ENCODE results near the gene PLD1.

Gene PLD1

GRCh38 chr3:171824116-171824515 is 13.8 kb upstream of the PLD1 start (continued):
- TF ChIP-seq, protein P1, sequence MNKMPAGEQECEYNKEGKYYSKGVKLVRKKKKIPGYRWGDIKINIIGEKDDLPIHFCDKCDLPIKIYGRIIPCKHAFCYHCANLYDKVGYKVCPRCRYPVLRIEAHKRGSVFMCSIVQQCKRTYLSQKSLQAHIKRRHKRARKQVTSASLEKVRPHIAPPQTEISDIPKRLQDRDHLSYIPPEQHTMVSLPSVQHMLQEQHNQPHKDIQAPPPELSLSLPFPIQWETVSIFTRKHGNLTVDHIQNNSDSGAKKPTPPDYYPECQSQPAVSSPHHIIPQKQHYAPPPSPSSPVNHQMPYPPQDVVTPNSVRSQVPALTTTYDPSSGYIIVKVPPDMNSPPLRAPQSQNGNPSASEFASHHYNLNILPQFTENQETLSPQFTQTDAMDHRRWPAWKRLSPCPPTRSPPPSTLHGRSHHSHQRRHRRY (tag by site-specific recombination; IDR thresholded peaks at IDR 0.05): no peak

DNA sequence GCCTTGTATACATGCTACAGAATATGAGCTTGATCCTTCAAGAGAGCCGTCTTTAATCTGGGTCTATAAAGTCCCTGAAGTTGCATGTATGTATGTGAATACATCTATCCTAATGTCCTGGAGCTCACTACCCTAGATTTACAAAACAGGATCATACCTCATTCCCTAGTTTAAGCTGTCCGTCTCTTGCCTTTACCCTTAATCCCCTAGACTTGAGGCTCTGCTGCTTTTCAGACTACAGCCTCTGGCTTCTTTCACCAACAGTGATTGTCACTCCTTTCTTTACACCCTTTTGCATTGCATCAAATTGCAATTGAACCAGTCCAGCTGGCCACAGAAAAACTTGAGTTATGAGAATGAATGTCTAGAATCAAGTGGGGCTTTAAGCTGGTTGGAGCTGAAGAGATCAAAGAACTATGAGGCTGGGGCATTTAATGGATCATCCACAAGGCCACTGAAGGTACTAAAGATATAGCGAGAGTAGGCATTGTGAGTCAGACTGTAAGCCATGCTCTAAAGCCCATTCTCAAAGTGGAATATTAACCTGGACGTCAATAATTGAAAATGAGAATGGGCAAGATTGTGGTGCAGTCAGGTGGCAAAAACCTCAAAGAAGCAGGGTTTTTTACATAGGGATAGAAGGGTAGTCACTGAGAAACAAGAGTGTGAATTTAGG is 12.3 kb upstream of the PLD1 start:
- POLR2A ChIA-PET: interaction anchor here (0.6 to 1.1 kb wide), 2 partner anchors 12 to 18 kb away, joined by 3 to 4 read pairs; partner anchors contain the start of gene PLD1
- TF ChIP-seq ZNF76 (tag by site-specific recombination; IDR thresholded peaks at IDR 0.05; ENCODE audit: borderline replicate concordance, low read depth): no peak
- TF ChIP-seq, protein P2, sequence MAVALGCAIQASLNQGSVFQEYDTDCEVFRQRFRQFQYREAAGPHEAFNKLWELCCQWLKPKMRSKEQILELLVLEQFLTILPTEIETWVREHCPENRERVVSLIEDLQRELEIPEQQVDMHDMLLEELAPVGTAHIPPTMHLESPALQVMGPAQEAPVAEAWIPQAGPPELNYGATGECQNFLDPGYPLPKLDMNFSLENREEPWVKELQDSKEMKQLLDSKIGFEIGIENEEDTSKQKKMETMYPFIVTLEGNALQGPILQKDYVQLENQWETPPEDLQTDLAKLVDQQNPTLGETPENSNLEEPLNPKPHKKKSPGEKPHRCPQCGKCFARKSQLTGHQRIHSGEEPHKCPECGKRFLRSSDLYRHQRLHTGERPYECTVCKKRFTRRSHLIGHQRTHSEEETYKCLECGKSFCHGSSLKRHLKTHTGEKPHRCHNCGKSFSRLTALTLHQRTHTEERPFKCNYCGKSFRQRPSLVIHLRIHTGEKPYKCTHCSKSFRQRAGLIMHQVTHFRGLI (tag by site-specific recombination; IDR thresholded peaks at IDR 0.05): no peak
- no peak for TF ChIP-seq HOXC10 (CRISPR knock-in tag; IDR thresholded peaks at IDR 0.05)
- peaks cover 6% of the 10 kb centered on the region for H3K4me1 ChIP-seq (ENCODE audit: control insufficient read depth, insufficient read depth, low read length)
- H3K27ac ChIP-seq (ENCODE audit: extremely low read depth, low read depth, low read length): no peak overlapping the region
- CTCF ChIA-PET: interaction anchor here (0.6 to 1.0 kb wide), 2 partner anchors 7 to 54 kb away, joined by 3 to 4 read pairs; no protein-coding TSS in a partner anchor
- no peak overlapping the region for H3K4me3 ChIP-seq (ENCODE audit: low read depth, low read length)
- no peaks in the 10 kb centered on the region for H3K9me3 ChIP-seq (ENCODE audit: control insufficient read depth, insufficient read depth, low read depth, low read length)
- no peaks in the 10 kb centered on the region for H3K36me3 ChIP-seq (ENCODE audit: control insufficient read depth in 2 of 2, insufficient read depth in 1 of 2, low read length in 2 of 2)

DNA sequence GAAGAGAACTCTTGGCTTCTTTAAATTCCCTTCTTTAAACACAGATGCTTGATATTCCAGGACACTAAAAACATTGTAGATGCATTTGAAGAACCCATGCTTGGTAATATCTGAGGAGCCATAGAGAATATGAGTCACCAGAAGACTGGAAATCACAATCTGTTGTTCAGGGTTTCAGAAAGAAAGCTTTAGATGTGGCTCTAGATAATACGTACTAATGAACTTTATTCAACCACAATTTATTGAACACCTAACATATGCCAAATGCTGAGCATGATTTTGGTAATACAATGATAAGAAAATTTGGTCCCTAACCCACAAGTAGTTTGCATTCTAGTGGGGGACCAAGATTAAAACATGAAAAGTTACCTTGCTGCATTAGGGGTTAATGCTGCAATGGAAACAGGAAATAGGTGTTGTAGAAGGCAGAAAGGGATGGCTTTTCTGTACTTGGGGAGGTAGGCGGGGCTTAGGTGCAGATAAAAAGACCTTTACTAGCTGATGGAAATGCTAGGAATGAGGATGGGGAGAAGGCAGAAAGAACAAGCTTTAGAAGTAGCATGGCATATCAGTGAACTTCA is 11.6 kb upstream of the PLD1 start:
- CTCF ChIA-PET: interaction anchor here (0.6 to 1.0 kb wide), 2 partner anchors 8 to 55 kb away, joined by 3 to 4 read pairs; no protein-coding TSS in a partner anchor
- Histone ChIP-seq H3K36me3 (ENCODE audit: control insufficient read depth in 2 of 2, insufficient read depth in 1 of 2, low read length in 2 of 2) (no peaks in the 10 kb centered on the region), H3K9me3 (ENCODE audit: control insufficient read depth, insufficient read depth, low read depth, low read length) (no peaks in the 10 kb centered on the region), H3K4me1 (ENCODE audit: control insufficient read depth, insufficient read depth, low read length) (peaks cover 6% of the 10 kb centered on the region), H3K4me3 (ENCODE audit: low read depth, low read length) (no peak overlapping the region), H3K27ac (ENCODE audit: extremely low read depth, low read depth, low read length) (no peak overlapping the region)
- TF ChIP-seq ZNF311 (tag by site-specific recombination; IDR thresholded peaks at IDR 0.05; ENCODE audit: borderline replicate concordance) (no peak), ZNF391 (tag by site-specific recombination; IDR thresholded peaks at IDR 0.05; ENCODE audit: borderline replicate concordance, low read depth) (no peak), ZNF350 (tag by site-specific recombination; IDR thresholded peaks at IDR 0.05) (no peak), ZNF239 (tag by site-specific recombination; IDR thresholded peaks at IDR 0.05) (no peak), ZBTB49 (tag by site-specific recombination; IDR thresholded peaks at IDR 0.05; ENCODE audit: low read depth) (no peak), ZNF529 (tag by site-specific recombination; IDR thresholded peaks at IDR 0.05; ENCODE audit: insufficient replicate concordance) (no peak), ZNF488 (tag by site-specific recombination; IDR thresholded peaks at IDR 0.05) (no peak)
- POLR2A ChIA-PET: interaction anchor here (0.6 to 1.1 kb wide), 2 partner anchors 12 to 19 kb away, joined by 3 to 4 read pairs; partner anchors contain the start of gene PLD1

DNA sequence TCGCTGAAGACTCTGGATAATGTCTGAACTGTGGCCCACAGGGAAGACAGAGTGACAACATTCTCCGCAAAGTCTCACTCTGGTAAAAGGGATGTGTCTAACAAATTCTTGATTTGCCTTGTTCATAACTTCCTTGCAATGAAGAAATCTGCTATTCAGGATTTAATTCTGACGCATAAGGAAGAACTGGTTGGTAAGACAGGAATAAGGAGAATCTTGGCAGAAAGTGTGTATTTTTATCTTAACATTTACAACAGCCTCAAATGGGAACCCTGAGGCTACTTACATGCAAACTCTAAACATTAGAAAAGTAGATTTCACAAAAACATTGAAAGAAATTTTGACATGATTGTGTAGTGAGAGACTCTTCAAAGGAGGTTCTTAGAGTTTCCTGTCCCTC is 10.8 kb upstream of the PLD1 start:
- no peak for TF ChIP-seq ZNF221 (tag by site-specific recombination; IDR thresholded peaks at IDR 0.05; ENCODE audit: borderline replicate concordance)
- no peak for TF ChIP-seq ZNF398 (tag by site-specific recombination; IDR thresholded peaks at IDR 0.05)
- TF ChIP-seq, protein P3, sequence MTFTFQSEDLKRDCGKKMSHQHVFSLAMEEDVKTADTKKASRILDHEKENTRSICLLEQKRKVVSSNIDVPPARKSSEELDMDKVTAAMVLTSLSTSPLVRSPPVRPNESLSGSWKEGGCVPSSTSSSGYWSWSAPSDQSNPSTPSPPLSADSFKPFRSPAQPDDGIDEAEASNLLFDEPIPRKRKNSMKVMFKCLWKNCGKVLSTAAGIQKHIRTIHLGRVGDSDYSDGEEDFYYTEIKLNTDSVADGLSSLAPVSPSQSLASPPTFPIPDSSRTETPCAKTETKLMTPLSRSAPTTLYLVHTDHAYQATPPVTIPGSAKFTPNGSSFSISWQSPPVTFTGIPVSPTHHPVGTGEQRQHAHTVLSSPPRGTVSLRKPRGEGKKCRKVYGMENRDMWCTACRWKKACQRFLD (tag by site-specific recombination; IDR thresholded peaks at IDR 0.05): no peak
- TF ChIP-seq ZNF514 (tag by site-specific recombination; IDR thresholded peaks at IDR 0.05): no peak
- no peak for TF ChIP-seq IKZF3 (tag by site-specific recombination; IDR thresholded peaks at IDR 0.05)
- TF ChIP-seq ZNF16 (tag by site-specific recombination; IDR thresholded peaks at IDR 0.05; ENCODE audit: low read depth): no peak
- peaks cover 6% of the 10 kb centered on the region for H3K4me1 ChIP-seq (ENCODE audit: control insufficient read depth, insufficient read depth, low read length)
- H3K4me3 ChIP-seq (ENCODE audit: low read depth, low read length): no peak overlapping the region
- ChIA-PET CTCF (no interaction called here), POLR2A (no interaction called here)
- no peak overlapping the region for H3K27ac ChIP-seq (ENCODE audit: extremely low read depth, low read depth, low read length)
- no peaks in the 10 kb centered on the region for H3K9me3 ChIP-seq (ENCODE audit: control insufficient read depth, insufficient read depth, low read depth, low read length)
- H3K36me3 ChIP-seq (ENCODE audit: control insufficient read depth in 2 of 2, insufficient read depth in 1 of 2, low read length in 2 of 2): no peaks in the 10 kb centered on the region

Data from HEK293 (cell line).